Measurements from ENCODE around the gene C9orf152. TPM values are rescaled to one million over a fixed set of nuclear protein-coding genes. Genes with fewer than 3 reads are reported as not detected.
A peak's percentile ranks its signal among the peaks of the same experiment; 100 is the strongest.
"Not testable (repeated sequence)": the region's sequence is repeated elsewhere in the genome, so short reads cannot be mapped to it uniquely, and the experiment has no call there.

The C9orf152 gene
- total RNA-seq, 1 donor from 2014 or later: not detected

- no peaks in the 10 kb centered on the region for H3K36me3 Mint-ChIP-seq (ENCODE audit: unreplicated experiment)
- peaks cover 12% of the 10 kb centered on the region for H3K4me1 Mint-ChIP-seq (ENCODE audit: low read depth, unreplicated experiment)
- peak; percentile 32 for DNase-seq
- no peak for TF ChIP-seq CTCF (IDR thresholded peaks at IDR 0.05; ENCODE audit: partially characterized antibody, unreplicated experiment)
- H3K27ac Mint-ChIP-seq (ENCODE audit: unreplicated experiment): peak overlapping the region; percentile 74
- H3K27me3 Mint-ChIP-seq (ENCODE audit: unreplicated experiment): peaks cover 6% of the 10 kb centered on the region
- peak overlapping the region; percentile 99 for H3K4me3 Mint-ChIP-seq (ENCODE audit: unreplicated experiment)
- H3K9me3 Mint-ChIP-seq (ENCODE audit: unreplicated experiment): peaks cover 14% of the 10 kb centered on the region
Measured at GRCh38 chr9:110255034-110255462, 47.1 kb upstream of the C9orf152 start.

- H3K36me3 Mint-ChIP-seq (ENCODE audit: unreplicated experiment): no peaks in the 10 kb centered on the region
- H3K4me1 Mint-ChIP-seq (ENCODE audit: low read depth, unreplicated experiment): peaks cover 12% of the 10 kb centered on the region
- peak overlapping the region; percentile 74 for H3K27ac Mint-ChIP-seq (ENCODE audit: unreplicated experiment)
- peaks cover 6% of the 10 kb centered on the region for H3K27me3 Mint-ChIP-seq (ENCODE audit: unreplicated experiment)
- no peak for DNase-seq
- peaks cover 12% of the 10 kb centered on the region for H3K9me3 Mint-ChIP-seq (ENCODE audit: unreplicated experiment)
- no peak for TF ChIP-seq CTCF (IDR thresholded peaks at IDR 0.05; ENCODE audit: partially characterized antibody, unreplicated experiment)
- peak overlapping the region; percentile 99 for H3K4me3 Mint-ChIP-seq (ENCODE audit: unreplicated experiment)
Measured at GRCh38 chr9:110254500-110254899, 46.5 kb upstream of the C9orf152 start.

- Mint-ChIP-seq H3K36me3 (ENCODE audit: unreplicated experiment) (no peaks in the 10 kb centered on the region), H3K27ac (ENCODE audit: unreplicated experiment) (no peak overlapping the region), H3K9me3 (ENCODE audit: unreplicated experiment) (peaks cover 11% of the 10 kb centered on the region), H3K27me3 (ENCODE audit: unreplicated experiment) (peaks cover 6% of the 10 kb centered on the region), H3K4me1 (ENCODE audit: low read depth, unreplicated experiment) (peaks cover 11% of the 10 kb centered on the region), H3K4me3 (ENCODE audit: unreplicated experiment) (no peak overlapping the region)
- no peak for DNase-seq
- no peak for TF ChIP-seq CTCF (IDR thresholded peaks at IDR 0.05; ENCODE audit: partially characterized antibody, unreplicated experiment)
Measured at GRCh38 chr9:110252509-110253139, 44.7 kb upstream of the C9orf152 start.

- not testable (repeated sequence) for DNase-seq; H3K4me1 Mint-ChIP-seq (ENCODE audit: low read depth, unreplicated experiment); H3K9me3 Mint-ChIP-seq (ENCODE audit: unreplicated experiment); H3K36me3 Mint-ChIP-seq (ENCODE audit: unreplicated experiment); H3K27me3 Mint-ChIP-seq (ENCODE audit: unreplicated experiment); H3K27ac Mint-ChIP-seq (ENCODE audit: unreplicated experiment); H3K4me3 Mint-ChIP-seq (ENCODE audit: unreplicated experiment)
Measured at GRCh38 chr9:110251770-110252169, 43.8 kb upstream of the C9orf152 start.

GRCh38 chr9:110251212-110251611 is 43.3 kb upstream of the C9orf152 start:
- no peak for TF ChIP-seq CTCF (IDR thresholded peaks at IDR 0.05; ENCODE audit: partially characterized antibody, unreplicated experiment)
- Mint-ChIP-seq H3K27me3 (ENCODE audit: unreplicated experiment) (peaks cover 3% of the 10 kb centered on the region), H3K4me1 (ENCODE audit: low read depth, unreplicated experiment) (peaks cover 7% of the 10 kb centered on the region), H3K36me3 (ENCODE audit: unreplicated experiment) (no peaks in the 10 kb centered on the region), H3K9me3 (ENCODE audit: unreplicated experiment) (peaks cover 5% of the 10 kb centered on the region), H3K27ac (ENCODE audit: unreplicated experiment) (no peak overlapping the region), H3K4me3 (ENCODE audit: unreplicated experiment) (no peak overlapping the region)
- no peak for DNase-seq
